Naive thymus-derived CD4-positive, alpha-beta T cell (primary cell): ENCODE data around the gene CRYL1. TPM values are rescaled to one million over a fixed set of nuclear protein-coding genes. Genes with fewer than 3 reads are reported as not detected.

Experiments
- ATAC-seq: fragments of 150-1000 bp; cut with Tn5 transposase; 2 replicates; pipeline ENCODE4 v1.10.0; 2021; ENCODE audit warnings: mild to moderate bottlenecking, moderate library complexity
- CTCF ChIA-PET: fragments of 350-600 bp; sonication (Branson Sonifier 250); formaldehyde crosslinking; loops from one replicate; lab custom pipeline; 2021; ENCODE audit warnings: antibody characterized with exemption; lab: Charles Lee
- POLR2A ChIA-PET: fragments of 350-600 bp; sonication (Branson Sonifier 250); formaldehyde crosslinking; loops from one replicate; lab custom pipeline; 2021; ENCODE audit warnings: antibody characterized with exemption, inconsistent platforms; lab: Charles Lee
- DNase-seq, 9 donors: peaks; one replicate each; pipeline versions ENCODE4 v3.0.0 to v3.0.0-alpha.2; 2020 to 2022; ENCODE audit warnings: mixed read lengths in 1 of 9
- H3K27ac ChIP-seq: one replicate; pipeline ENCODE4 v1.7.0; 2013; ENCODE audit warnings: mild to moderate bottlenecking, low read depth, low read length, moderate library complexity
- H3K27me3 ChIP-seq, 2 donors: one replicate each; pipeline ENCODE4 v1.7.0; 2013; ENCODE audit warnings: low read length in 2 of 2, mild to moderate bottlenecking in 2 of 2, moderate library complexity in 2 of 2; ENCODE audit not compliant: control insufficient read depth in 2 of 2, insufficient read depth in 2 of 2
- H3K36me3 ChIP-seq, 3 experiments: 1 replicate in 2 of 3; 2 replicates in 1 of 3; pipeline ENCODE4 v1.7.0; 2013; ENCODE audit warnings: low read length in 3 of 3, mild to moderate bottlenecking in 3 of 3, moderate library complexity in 1 of 3; ENCODE audit not compliant: insufficient read depth in 3 of 3, control insufficient read depth in 2 of 3
- H3K4me1 ChIP-seq, 2 donors: one replicate each; pipeline ENCODE4 v1.7.0; 2013; ENCODE audit warnings: low read length in 2 of 2, mild to moderate bottlenecking in 2 of 2, moderate library complexity in 1 of 2; ENCODE audit not compliant: control insufficient read depth in 2 of 2, insufficient read depth in 2 of 2
- H3K4me3 ChIP-seq: 2 replicates; pipeline ENCODE4 v1.7.0; 2013; ENCODE audit warnings: mild to moderate bottlenecking, low read length
- H3K9me3 ChIP-seq, 3 experiments: 1 replicate in 2 of 3; 2 replicates in 1 of 3; pipeline ENCODE4 v1.7.0; 2013; ENCODE audit warnings: low read length in 3 of 3; ENCODE audit not compliant: control insufficient read depth in 2 of 3
- H3K27ac Mint-ChIP-seq, 9 donors: one replicate each; pipeline ENCODE4 v1.8.0; 2020 to 2022; ENCODE audit warnings: mixed read lengths in 9 of 9, mild to moderate bottlenecking in 8 of 9, moderate library complexity in 5 of 9, inconsistent platforms in 2 of 9
- H3K27me3 Mint-ChIP-seq, 5 donors: one replicate each; pipeline ENCODE4 v1.8.0; 2021 to 2022; ENCODE audit warnings: mixed read lengths in 5 of 5, mild to moderate bottlenecking in 1 of 5
- H3K36me3 Mint-ChIP-seq, 5 donors: one replicate each; pipeline ENCODE4 v1.8.0; 2020 to 2022; ENCODE audit warnings: mixed read lengths in 5 of 5, mild to moderate bottlenecking in 3 of 5, inconsistent platforms in 1 of 5
- H3K4me1 Mint-ChIP-seq, 7 donors: one replicate each; pipeline ENCODE4 v1.8.0; 2020 to 2022; ENCODE audit warnings: mixed read lengths in 7 of 7, mild to moderate bottlenecking in 3 of 7, inconsistent platforms in 1 of 7
- H3K4me3 Mint-ChIP-seq, 10 donors: one replicate each; pipeline ENCODE4 v1.8.0; 2020 to 2022; ENCODE audit warnings: mild to moderate bottlenecking in 10 of 10, mixed read lengths in 10 of 10, moderate library complexity in 6 of 10, inconsistent platforms in 2 of 10
- H3K9me3 Mint-ChIP-seq, 11 donors: one replicate each; pipeline ENCODE4 v1.8.0; 2020 to 2022; ENCODE audit warnings: mixed read lengths in 11 of 11, mild to moderate bottlenecking in 4 of 11, inconsistent platforms in 1 of 11, moderate library complexity in 1 of 11
- intact Hi-C, 2 donors: fragments of 100-400 bp; cut with micrococcal nuclease; formaldehyde crosslinking; loops; one replicate each; pipeline ENCODE4 v1.15.1; 2023
- polyA plus RNA-seq, 2 donors: library from polyadenylated mRNA; unstranded; fragments of 300-500 nt; fragmentation: Illumina TruSeq; gene quantifications; one replicate each; pipeline ENCODE4 v1.2.3, GENCODE V29; 2021
- total RNA-seq, 6 experiments: library from RNA in 5 of 6; stranded (reverse) in 5 of 6; gene quantifications; 1 replicate in 5 of 6; 2 replicates in 1 of 6; pipeline ENCODE4 v1.2.3 and lab custom pipeline; 2021 to 2026

The CRYL1 gene
- total and polyA plus RNA-seq, 7 experiments from 2014 or later: 12.3 to 44.1 (median 18.4) TPM

- Mint-ChIP-seq H3K9me3 (no peaks in the 10 kb centered on the region), H3K27me3 (peaks cover 0 to 5% (median 0%) of the 10 kb centered on the region in 5 donors), H3K4me3 (peak overlapping the region in 8 of 10 donors; percentile 21 to 88 (median 45)), H3K27ac (peak overlapping the region in 6 of 9 donors; percentile 77 to 99 (median 94)), H3K36me3 (peaks cover 0 to 18% (median 7%) of the 10 kb centered on the region in 5 donors), H3K4me1 (peaks cover 18 to 75% (median 56%) of the 10 kb centered on the region in 7 donors)
- intact Hi-C loops: loop anchor here (2.0 to 10.0 kb wide), 10 partner anchors 50 to 1125 kb away; partner anchors contain the start of genes IFT88 (in 1 of the 2), IL17D (in 1 of the 2), MICU2 (in 1 of the 2) and MRPL57 (in 1 of the 2)
- ATAC-seq (no peak), DNase-seq (no peak)
- Histone ChIP-seq H3K4me3 (no peak overlapping the region), H3K36me3 (no peaks in the 10 kb centered on the region), H3K9me3 (no peaks in the 10 kb centered on the region), H3K27me3 (no peaks in the 10 kb centered on the region), H3K4me1 (peaks cover 21 to 25% of the 10 kb centered on the region in 2 donors), H3K27ac (no peak overlapping the region)
- CTCF ChIA-PET: interaction anchor here (1.3 to 1.5 kb wide), 2 partner anchors 17 to 19 kb away, joined by 3 read pairs; no protein-coding TSS in a partner anchor
- POLR2A ChIA-PET: interaction anchor here (1.7 to 2.0 kb wide), 2 partner anchors 8 to 296 kb away, joined by 3 to 7 read pairs; partner anchors contain the start of gene EEF1AKMT1
Measured at GRCh38 chr13:20477394-20477793, 48.3 kb downstream of the CRYL1 start.

- Histone ChIP-seq H3K27ac (peak overlapping the region; percentile 77), H3K4me1 (peaks cover 21 to 25% of the 10 kb centered on the region in 2 donors), H3K27me3 (no peaks in the 10 kb centered on the region), H3K9me3 (no peaks in the 10 kb centered on the region), H3K36me3 (no peaks in the 10 kb centered on the region), H3K4me3 (peak overlapping the region; percentile 59)
- intact Hi-C loops: loop anchor here (1.0 to 10.0 kb wide), 19 partner anchors 13 to 1195 kb away; partner anchors contain the start of genes XPO4 (in 2 of the 2), CRYL1 (in 1 of the 2), EEF1AKMT1 (in 1 of the 2) and FGF9 (in 1 of the 2)
- H3K27me3 Mint-ChIP-seq: peaks cover 0 to 5% (median 0%) of the 10 kb centered on the region in 5 donors
- peaks cover 18 to 79% (median 55%) of the 10 kb centered on the region in 7 donors for H3K4me1 Mint-ChIP-seq
- POLR2A ChIA-PET: interaction anchor here (0.6 to 2.0 kb wide), 18 partner anchors 9 to 1126 kb away, joined by 3 to 9 read pairs (median 4); partner anchors contain the start of genes EEF1AKMT1 and XPO4
- CTCF ChIA-PET: interaction anchor here (0.7 to 1.5 kb wide), 4 partner anchors 19 to 353 kb away, joined by 3 to 4 read pairs (median 4); no protein-coding TSS in a partner anchor
- peaks cover 0 to 16% (median 7%) of the 10 kb centered on the region in 5 donors for H3K36me3 Mint-ChIP-seq
- H3K27ac Mint-ChIP-seq: peak overlapping the region; percentile 89 to 99 (median 98)
- H3K9me3 Mint-ChIP-seq: no peaks in the 10 kb centered on the region
- H3K4me3 Mint-ChIP-seq: peak overlapping the region; percentile 77 to 92 (median 86)
- peak; percentile 96 for ATAC-seq
- peak; percentile 46 to 90 (median 84) for DNase-seq
Measured at GRCh38 chr13:20475927-20476691, 49.5 kb downstream of the CRYL1 start.

- ChIA-PET CTCF (interaction anchor here (0.5 to 0.6 kb wide), 2 partner anchors 12 to 359 kb away, joined by 3 read pairs; no protein-coding TSS in a partner anchor), POLR2A (no interaction called here)
- peaks cover 0 to 2% (median 0%) of the 10 kb centered on the region in 5 donors for H3K27me3 Mint-ChIP-seq
- no peak for DNase-seq
- peaks cover 18 to 71% (median 47%) of the 10 kb centered on the region in 7 donors for H3K4me1 Mint-ChIP-seq
- intact Hi-C loops: loop anchor here in 1 of 2 donors (2.0 to 10.0 kb wide), 3 partner anchors 120 to 1196 kb away; partner anchors contain the start of genes FGF9 and PSPC1
- peaks cover 0 to 10% (median 5%) of the 10 kb centered on the region in 5 donors for H3K36me3 Mint-ChIP-seq
- H3K4me3 Mint-ChIP-seq: peak overlapping the region in 2 of 10 donors; percentile 23 to 81
- H3K9me3 Mint-ChIP-seq: no peaks in the 10 kb centered on the region
- H3K4me1 ChIP-seq: peaks cover 21 to 25% of the 10 kb centered on the region in 2 donors
- H3K4me3 ChIP-seq: no peak overlapping the region
- peak overlapping the region in 8 of 9 donors; percentile 89 to 99 (median 98) for H3K27ac Mint-ChIP-seq
- ATAC-seq: no peak
- H3K9me3 ChIP-seq: no peaks in the 10 kb centered on the region
- peak overlapping the region; percentile 77 for H3K27ac ChIP-seq
- H3K27me3 ChIP-seq: no peaks in the 10 kb centered on the region
- H3K36me3 ChIP-seq: no peaks in the 10 kb centered on the region
Measured at GRCh38 chr13:20474515-20474914, 51.1 kb downstream of the CRYL1 start.

- peaks cover 18 to 72% (median 43%) of the 10 kb centered on the region in 7 donors for H3K4me1 Mint-ChIP-seq
- CTCF ChIA-PET: interaction anchor here (0.6 kb wide), 1 partner anchor 11 kb away, joined by 3 read pairs; no protein-coding TSS in a partner anchor
- no peak overlapping the region for H3K4me3 ChIP-seq
- H3K36me3 ChIP-seq: no peaks in the 10 kb centered on the region
- H3K27me3 ChIP-seq: no peaks in the 10 kb centered on the region
- intact Hi-C loops: loop anchor here in 1 of 2 donors (2.0 to 10.0 kb wide), 3 partner anchors 119 to 1197 kb away; partner anchors contain the start of genes FGF9 and PSPC1
- H3K36me3 Mint-ChIP-seq: peaks cover 0 to 13% (median 3%) of the 10 kb centered on the region in 5 donors
- H3K27me3 Mint-ChIP-seq: peaks cover 0 to 2% (median 0%) of the 10 kb centered on the region in 5 donors
- H3K27ac ChIP-seq: peak overlapping the region; percentile 77
- H3K9me3 Mint-ChIP-seq: no peaks in the 10 kb centered on the region
- peak overlapping the region in 8 of 9 donors; percentile 89 to 99 (median 98) for H3K27ac Mint-ChIP-seq
- POLR2A ChIA-PET: interaction anchor here (0.8 kb wide), 1 partner anchor 915 kb away, joined by 3 read pairs; no protein-coding TSS in a partner anchor
- ATAC-seq (no peak), DNase-seq (no peak)
- H3K4me1 ChIP-seq: peaks cover 21 to 25% of the 10 kb centered on the region in 2 donors
- H3K9me3 ChIP-seq: no peaks in the 10 kb centered on the region
- H3K4me3 Mint-ChIP-seq: peak overlapping the region in 1 of 10 donors; percentile 30
Measured at GRCh38 chr13:20473888-20474287, 51.8 kb downstream of the CRYL1 start.

DNA sequence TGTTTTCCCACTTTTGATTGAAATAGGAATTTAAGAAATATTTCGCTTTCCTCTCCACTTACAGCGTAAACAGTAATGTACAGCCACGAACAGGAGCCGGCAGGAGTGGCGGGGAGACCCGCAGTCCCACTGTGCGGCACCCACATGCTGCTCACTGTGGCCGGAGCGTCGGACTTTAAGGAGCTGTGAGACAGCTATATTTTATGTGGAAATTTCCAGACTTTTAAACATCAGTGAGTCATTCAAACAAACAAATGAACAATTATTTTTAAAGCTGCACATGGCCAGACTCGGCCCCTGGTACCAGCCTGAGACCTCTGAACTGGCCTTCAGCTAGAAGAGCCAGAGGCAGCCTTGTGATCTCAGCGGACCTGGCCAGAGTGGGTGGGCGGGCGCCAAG, 52.5 kb downstream of the CRYL1 start:
- intact Hi-C loops: loop anchor here in 1 of 2 donors (10.0 kb wide), 2 partner anchors 118 to 688 kb away; partner anchors contain the start of gene PSPC1
- Mint-ChIP-seq H3K4me3 (no peak overlapping the region), H3K36me3 (peaks cover 0 to 17% (median 4%) of the 10 kb centered on the region in 5 donors), H3K9me3 (no peaks in the 10 kb centered on the region), H3K27ac (peak overlapping the region in 8 of 9 donors; percentile 89 to 99 (median 98)), H3K4me1 (peaks cover 18 to 70% (median 40%) of the 10 kb centered on the region in 7 donors), H3K27me3 (no peaks in the 10 kb centered on the region)
- H3K9me3 ChIP-seq: no peaks in the 10 kb centered on the region
- H3K27me3 ChIP-seq: no peaks in the 10 kb centered on the region
- no peak for DNase-seq
- H3K27ac ChIP-seq: no peak overlapping the region
- ChIA-PET POLR2A (interaction anchor here (0.8 kb wide), 1 partner anchor 916 kb away, joined by 3 read pairs; no protein-coding TSS in a partner anchor), CTCF (interaction anchor here (0.7 kb wide), 1 partner anchor 10 kb away, joined by 3 read pairs; no protein-coding TSS in a partner anchor)
- H3K4me1 ChIP-seq: peaks cover 21 to 25% of the 10 kb centered on the region in 2 donors
- no peaks in the 10 kb centered on the region for H3K36me3 ChIP-seq
- no peak for ATAC-seq
- H3K4me3 ChIP-seq: no peak overlapping the region

GRCh38 chr13:20472531-20472930, 53.1 kb downstream of the CRYL1 start:
- ChIA-PET POLR2A (no interaction called here), CTCF (no interaction called here)
- Mint-ChIP-seq H3K36me3 (peaks cover 0 to 20% (median 4%) of the 10 kb centered on the region in 5 donors), H3K27ac (peak overlapping the region in 8 of 9 donors; percentile 48 to 99 (median 96)), H3K4me1 (peaks cover 18 to 67% (median 40%) of the 10 kb centered on the region in 7 donors), H3K27me3 (no peaks in the 10 kb centered on the region), H3K4me3 (no peak overlapping the region), H3K9me3 (no peaks in the 10 kb centered on the region)
- intact Hi-C loops: loop anchor here in 1 of 2 donors (10.0 kb wide), 2 partner anchors 118 to 688 kb away; partner anchors contain the start of gene PSPC1
- DNase-seq (no peak), ATAC-seq (no peak)
- H3K36me3 ChIP-seq: no peaks in the 10 kb centered on the region
- H3K9me3 ChIP-seq: no peaks in the 10 kb centered on the region
- peaks cover 21 to 25% of the 10 kb centered on the region in 2 donors for H3K4me1 ChIP-seq
- no peak overlapping the region for H3K4me3 ChIP-seq
- H3K27me3 ChIP-seq: no peaks in the 10 kb centered on the region
- no peak overlapping the region for H3K27ac ChIP-seq
